Cardiac fibroblast (primary cell): ENCODE results near the gene PLXNA4.

Source experiments
- DNase-seq, 2 donors: peaks; one replicate each; pipeline versions ENCODE4 v3.0.0 to v3.0.0-alpha.2; 2010; ENCODE audit warnings: low read depth in 2 of 2
- H3K4me3 ChIP-seq, 2 donors: replicated peaks in 1 of 2; 1 replicate in 1 of 2; 2 replicates in 1 of 2; pipeline ENCODE4 v1.5.1; 2011; ENCODE audit warnings: low read depth in 2 of 2, low read length in 2 of 2, mild to moderate bottlenecking in 2 of 2, moderate library complexity in 1 of 2
- TF ChIP-seq, protein P1 (sequence below): IDR thresholded peaks from one replicate; pipeline ENCODE4 v1.5.1; 2011; ENCODE audit warnings: low read depth, mild to moderate bottlenecking, low read length, inconsistent platforms

Gene PLXNA4, protein sequence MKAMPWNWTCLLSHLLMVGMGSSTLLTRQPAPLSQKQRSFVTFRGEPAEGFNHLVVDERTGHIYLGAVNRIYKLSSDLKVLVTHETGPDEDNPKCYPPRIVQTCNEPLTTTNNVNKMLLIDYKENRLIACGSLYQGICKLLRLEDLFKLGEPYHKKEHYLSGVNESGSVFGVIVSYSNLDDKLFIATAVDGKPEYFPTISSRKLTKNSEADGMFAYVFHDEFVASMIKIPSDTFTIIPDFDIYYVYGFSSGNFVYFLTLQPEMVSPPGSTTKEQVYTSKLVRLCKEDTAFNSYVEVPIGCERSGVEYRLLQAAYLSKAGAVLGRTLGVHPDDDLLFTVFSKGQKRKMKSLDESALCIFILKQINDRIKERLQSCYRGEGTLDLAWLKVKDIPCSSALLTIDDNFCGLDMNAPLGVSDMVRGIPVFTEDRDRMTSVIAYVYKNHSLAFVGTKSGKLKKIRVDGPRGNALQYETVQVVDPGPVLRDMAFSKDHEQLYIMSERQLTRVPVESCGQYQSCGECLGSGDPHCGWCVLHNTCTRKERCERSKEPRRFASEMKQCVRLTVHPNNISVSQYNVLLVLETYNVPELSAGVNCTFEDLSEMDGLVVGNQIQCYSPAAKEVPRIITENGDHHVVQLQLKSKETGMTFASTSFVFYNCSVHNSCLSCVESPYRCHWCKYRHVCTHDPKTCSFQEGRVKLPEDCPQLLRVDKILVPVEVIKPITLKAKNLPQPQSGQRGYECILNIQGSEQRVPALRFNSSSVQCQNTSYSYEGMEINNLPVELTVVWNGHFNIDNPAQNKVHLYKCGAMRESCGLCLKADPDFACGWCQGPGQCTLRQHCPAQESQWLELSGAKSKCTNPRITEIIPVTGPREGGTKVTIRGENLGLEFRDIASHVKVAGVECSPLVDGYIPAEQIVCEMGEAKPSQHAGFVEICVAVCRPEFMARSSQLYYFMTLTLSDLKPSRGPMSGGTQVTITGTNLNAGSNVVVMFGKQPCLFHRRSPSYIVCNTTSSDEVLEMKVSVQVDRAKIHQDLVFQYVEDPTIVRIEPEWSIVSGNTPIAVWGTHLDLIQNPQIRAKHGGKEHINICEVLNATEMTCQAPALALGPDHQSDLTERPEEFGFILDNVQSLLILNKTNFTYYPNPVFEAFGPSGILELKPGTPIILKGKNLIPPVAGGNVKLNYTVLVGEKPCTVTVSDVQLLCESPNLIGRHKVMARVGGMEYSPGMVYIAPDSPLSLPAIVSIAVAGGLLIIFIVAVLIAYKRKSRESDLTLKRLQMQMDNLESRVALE (N-terminal part only)

GRCh38 chr7:132575982-132576720 lies at the start of gene PLXNA4:
Gene PLXNA4 (minus strand): TSS chr7:132576470. CDS start chr7:132508693, 67,777 bp downstream.
- TF ChIP-seq, protein P1, sequence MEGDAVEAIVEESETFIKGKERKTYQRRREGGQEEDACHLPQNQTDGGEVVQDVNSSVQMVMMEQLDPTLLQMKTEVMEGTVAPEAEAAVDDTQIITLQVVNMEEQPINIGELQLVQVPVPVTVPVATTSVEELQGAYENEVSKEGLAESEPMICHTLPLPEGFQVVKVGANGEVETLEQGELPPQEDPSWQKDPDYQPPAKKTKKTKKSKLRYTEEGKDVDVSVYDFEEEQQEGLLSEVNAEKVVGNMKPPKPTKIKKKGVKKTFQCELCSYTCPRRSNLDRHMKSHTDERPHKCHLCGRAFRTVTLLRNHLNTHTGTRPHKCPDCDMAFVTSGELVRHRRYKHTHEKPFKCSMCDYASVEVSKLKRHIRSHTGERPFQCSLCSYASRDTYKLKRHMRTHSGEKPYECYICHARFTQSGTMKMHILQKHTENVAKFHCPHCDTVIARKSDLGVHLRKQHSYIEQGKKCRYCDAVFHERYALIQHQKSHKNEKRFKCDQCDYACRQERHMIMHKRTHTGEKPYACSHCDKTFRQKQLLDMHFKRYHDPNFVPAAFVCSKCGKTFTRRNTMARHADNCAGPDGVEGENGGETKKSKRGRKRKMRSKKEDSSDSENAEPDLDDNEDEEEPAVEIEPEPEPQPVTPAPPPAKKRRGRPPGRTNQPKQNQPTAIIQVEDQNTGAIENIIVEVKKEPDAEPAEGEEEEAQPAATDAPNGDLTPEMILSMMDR: no peak
- H3K4me3 ChIP-seq: peak within 1 kb of the TSS; percentile 13 to 80
- DNase-seq: peak in 1 of 2 donors; percentile 22

DNA sequence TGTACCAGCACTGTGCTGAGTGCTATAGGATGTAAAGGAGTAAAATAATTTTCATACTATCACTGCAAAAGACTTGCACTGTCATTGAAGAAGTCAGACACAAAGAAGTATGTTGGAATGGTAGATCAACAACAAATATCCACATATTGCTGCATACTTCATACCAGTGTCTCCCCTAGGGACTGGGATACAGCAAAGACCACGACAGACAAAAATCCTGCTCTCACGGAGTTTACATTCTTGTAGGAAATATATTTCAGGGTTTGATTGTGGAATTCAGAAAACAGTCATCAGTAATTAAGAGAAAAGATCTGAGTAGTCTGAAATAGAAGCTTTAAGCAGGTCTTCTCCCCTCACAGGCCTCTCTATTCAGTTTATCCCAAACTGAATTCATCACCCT lies 49.4 kb upstream of the PLXNA4 start:
- no peak for DNase-seq
- TF ChIP-seq, protein P1: no peak
- H3K4me3 ChIP-seq: no peak overlapping the region

GRCh38 chr7:132622081-132622480 lies 45.8 kb upstream of the PLXNA4 start:
- TF ChIP-seq, protein P1: no peak
- no peak overlapping the region for H3K4me3 ChIP-seq
- DNase-seq: no peak

GRCh38 chr7:132619967-132620366 lies 43.7 kb upstream of the PLXNA4 start:
- no peak for DNase-seq
- TF ChIP-seq, protein P1: no peak
- H3K4me3 ChIP-seq: no peak overlapping the region

DNA sequence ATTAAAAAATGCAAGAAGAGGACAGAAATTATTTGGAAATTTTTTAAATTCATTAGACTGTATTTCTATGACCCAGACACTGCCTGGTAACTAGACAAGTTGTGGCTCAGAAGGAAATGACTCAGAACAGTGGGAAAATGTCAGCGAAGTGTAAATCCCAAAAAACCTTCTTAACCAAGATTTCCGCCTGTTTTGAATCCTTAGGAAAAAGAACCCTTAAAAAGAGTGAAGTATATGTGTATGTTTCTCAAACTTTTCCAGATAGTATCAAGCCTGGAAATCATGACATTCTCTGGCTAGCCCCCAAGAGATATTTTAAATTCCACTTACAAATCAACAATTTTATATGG lies 42.7 kb upstream of the PLXNA4 start:
- peak; percentile 48 for DNase-seq
- TF ChIP-seq, protein P1: no peak
- H3K4me3 ChIP-seq: no peak overlapping the region
